ENCODE data around the gene CRX. TPM values are rescaled to one million over a fixed set of nuclear protein-coding genes. Genes with fewer than 3 reads are reported as not detected.

The CRX gene
- total RNA-seq, 2 donors from 2014 or later, result 0.44 to 0.66 TPM

GRCh38 chr19:47790398-47790814 is 31.3 kb upstream of the CRX start:
- Histone ChIP-seq H3K36me3 (ENCODE audit: control insufficient read depth, insufficient read depth, low read length) (peaks cover 7% of the 10 kb centered on the region), H3K27ac (ENCODE audit: low read depth, low read length) (no peak overlapping the region)
- peak overlapping the region; percentile 92 for H3K27ac Mint-ChIP-seq

DNA sequence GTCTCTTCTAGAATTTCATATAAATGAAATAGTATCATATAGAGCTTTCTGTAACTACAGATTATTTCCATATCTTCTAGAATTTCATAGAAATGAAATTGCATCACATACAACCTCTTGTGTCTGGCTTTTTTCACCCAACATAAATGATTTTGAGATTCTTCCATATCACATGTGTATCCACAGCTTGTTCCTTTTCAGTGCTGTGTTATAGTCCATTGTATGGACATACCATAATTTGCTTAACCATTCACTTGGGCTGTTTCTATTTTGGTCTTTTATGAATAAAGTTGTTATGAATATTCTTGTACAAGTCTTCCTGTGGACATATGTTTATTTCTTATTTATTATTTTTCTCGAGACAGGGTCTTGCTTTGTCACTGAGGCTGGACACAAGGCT is 29.1 kb upstream of the CRX start:
- peaks cover 2% of the 10 kb centered on the region for H3K4me1 Mint-ChIP-seq
- peaks cover under 1% of the 10 kb centered on the region for H3K27me3 Mint-ChIP-seq (ENCODE audit: insufficient read depth)
- H3K36me3 ChIP-seq (ENCODE audit: control insufficient read depth, insufficient read depth, low read length), result no peaks in the 10 kb centered on the region
- peaks cover 1% of the 10 kb centered on the region for H3K36me3 Mint-ChIP-seq (ENCODE audit: low read depth)
- peaks cover 8% of the 10 kb centered on the region for H3K9me3 Mint-ChIP-seq
- no peaks in the 10 kb centered on the region for H3K9me3 ChIP-seq (ENCODE audit: control insufficient read depth, low read length)
- WGBS, 2 experiments (ENCODE audit: insufficient coverage in 1 of 2, insufficient read length in 1 of 2), result 80 to 90% methylated on average over 1 of the region's 1 CpG
- H3K27ac Mint-ChIP-seq, result no peak overlapping the region
- TF ChIP-seq, protein P1, sequence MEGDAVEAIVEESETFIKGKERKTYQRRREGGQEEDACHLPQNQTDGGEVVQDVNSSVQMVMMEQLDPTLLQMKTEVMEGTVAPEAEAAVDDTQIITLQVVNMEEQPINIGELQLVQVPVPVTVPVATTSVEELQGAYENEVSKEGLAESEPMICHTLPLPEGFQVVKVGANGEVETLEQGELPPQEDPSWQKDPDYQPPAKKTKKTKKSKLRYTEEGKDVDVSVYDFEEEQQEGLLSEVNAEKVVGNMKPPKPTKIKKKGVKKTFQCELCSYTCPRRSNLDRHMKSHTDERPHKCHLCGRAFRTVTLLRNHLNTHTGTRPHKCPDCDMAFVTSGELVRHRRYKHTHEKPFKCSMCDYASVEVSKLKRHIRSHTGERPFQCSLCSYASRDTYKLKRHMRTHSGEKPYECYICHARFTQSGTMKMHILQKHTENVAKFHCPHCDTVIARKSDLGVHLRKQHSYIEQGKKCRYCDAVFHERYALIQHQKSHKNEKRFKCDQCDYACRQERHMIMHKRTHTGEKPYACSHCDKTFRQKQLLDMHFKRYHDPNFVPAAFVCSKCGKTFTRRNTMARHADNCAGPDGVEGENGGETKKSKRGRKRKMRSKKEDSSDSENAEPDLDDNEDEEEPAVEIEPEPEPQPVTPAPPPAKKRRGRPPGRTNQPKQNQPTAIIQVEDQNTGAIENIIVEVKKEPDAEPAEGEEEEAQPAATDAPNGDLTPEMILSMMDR (conservative IDR thresholded peaks at IDR 0.05), result no peak
- no peaks in the 10 kb centered on the region for H3K4me1 ChIP-seq (ENCODE audit: control insufficient read depth, insufficient read depth, low read length)
- H3K27me3 ChIP-seq (ENCODE audit: control insufficient read depth, insufficient read depth, low read length, poor library complexity, severe bottlenecking), result no peaks in the 10 kb centered on the region
- no peak overlapping the region for H3K27ac ChIP-seq (ENCODE audit: low read depth, low read length)
- no peak overlapping the region for H3K4me3 Mint-ChIP-seq
- no peak overlapping the region for H3K9ac ChIP-seq (ENCODE audit: extremely low read depth, low read length, poor library complexity, severe bottlenecking)
- no peak overlapping the region for H3K4me3 ChIP-seq (ENCODE audit: low read length)
- DNase-seq, result no peak

More at GRCh38 chr19:47790398-47790814, 31.3 kb upstream of the CRX start:
- H3K4me3 ChIP-seq (ENCODE audit: low read length), result no peak overlapping the region
- H3K27me3 ChIP-seq (ENCODE audit: control insufficient read depth, insufficient read depth, low read length, poor library complexity, severe bottlenecking), result no peaks in the 10 kb centered on the region
- DNase-seq, result peak; percentile 100
- 25 to 33% methylated on average over 5 to 9 of the region's 10 CpGs for WGBS, 2 experiments (ENCODE audit: insufficient coverage in 1 of 2, insufficient read length in 1 of 2)
- peaks cover 2% of the 10 kb centered on the region for H3K4me1 Mint-ChIP-seq
- no peaks in the 10 kb centered on the region for H3K27me3 Mint-ChIP-seq (ENCODE audit: insufficient read depth)
- H3K4me1 ChIP-seq (ENCODE audit: control insufficient read depth, insufficient read depth, low read length), result no peaks in the 10 kb centered on the region
- H3K36me3 Mint-ChIP-seq (ENCODE audit: low read depth), result peaks cover 7% of the 10 kb centered on the region
- peak overlapping the region; percentile 26 for H3K9ac ChIP-seq (ENCODE audit: extremely low read depth, low read length, poor library complexity, severe bottlenecking)
- peaks cover 8% of the 10 kb centered on the region for H3K9me3 Mint-ChIP-seq
- peak overlapping the region; percentile 30 for H3K4me3 Mint-ChIP-seq
- TF ChIP-seq, protein P1 (conservative IDR thresholded peaks at IDR 0.05), result peak; percentile 93
- no peaks in the 10 kb centered on the region for H3K9me3 ChIP-seq (ENCODE audit: control insufficient read depth, low read length)

GRCh38 chr19:47794526-47794925 is 27.2 kb upstream of the CRX start:
- no peaks in the 10 kb centered on the region for H3K36me3 ChIP-seq (ENCODE audit: control insufficient read depth, insufficient read depth, low read length)
- Mint-ChIP-seq H3K4me3 (no peak overlapping the region), H3K27me3 (ENCODE audit: insufficient read depth) (peaks cover 2% of the 10 kb centered on the region), H3K9me3 (peaks cover 8% of the 10 kb centered on the region), H3K36me3 (ENCODE audit: low read depth) (no peaks in the 10 kb centered on the region), H3K4me1 (peaks cover 7% of the 10 kb centered on the region), H3K27ac (no peak overlapping the region)
- 86 to 87% methylated on average over 15 to 18 of the region's 18 CpGs for WGBS, 2 experiments (ENCODE audit: insufficient coverage in 1 of 2, insufficient read length in 1 of 2)
- H3K27ac ChIP-seq (ENCODE audit: low read depth, low read length), result no peak overlapping the region
- H3K4me3 ChIP-seq (ENCODE audit: low read length), result no peak overlapping the region
- H3K4me1 ChIP-seq (ENCODE audit: control insufficient read depth, insufficient read depth, low read length), result no peaks in the 10 kb centered on the region
- DNase-seq, result peak; percentile 83
- TF ChIP-seq, protein P1 (conservative IDR thresholded peaks at IDR 0.05), result peak; percentile 68
- H3K9me3 ChIP-seq (ENCODE audit: control insufficient read depth, low read length), result no peaks in the 10 kb centered on the region
- no peaks in the 10 kb centered on the region for H3K27me3 ChIP-seq (ENCODE audit: control insufficient read depth, insufficient read depth, low read length, poor library complexity, severe bottlenecking)
- no peak overlapping the region for H3K9ac ChIP-seq (ENCODE audit: extremely low read depth, low read length, poor library complexity, severe bottlenecking)
